Ureter (tissue), 1 donor: ENCODE data around the gene UNCX. TPM values are rescaled to one million over a fixed set of nuclear protein-coding genes. Genes with fewer than 3 reads are reported as not detected.
"Not testable (repeated sequence)": the region's sequence is repeated elsewhere in the genome, so short reads cannot be mapped to it uniquely, and the experiment has no call there.

Source experiments
- DNase-seq: peaks from one replicate; pipeline ENCODE4 v3.0.0-alpha.2; 2020; ENCODE audit warnings: low spot score
- total RNA-seq: library from RNA; stranded (reverse); gene quantifications from one replicate; pipeline ENCODE4 v1.2.4, GENCODE V29; 2023
- donor health status: DM: yes; HTN: yes; CAD: no.

The UNCX gene
- total RNA-seq, 1 donor from 2014 or later, result not detected

DNA sequence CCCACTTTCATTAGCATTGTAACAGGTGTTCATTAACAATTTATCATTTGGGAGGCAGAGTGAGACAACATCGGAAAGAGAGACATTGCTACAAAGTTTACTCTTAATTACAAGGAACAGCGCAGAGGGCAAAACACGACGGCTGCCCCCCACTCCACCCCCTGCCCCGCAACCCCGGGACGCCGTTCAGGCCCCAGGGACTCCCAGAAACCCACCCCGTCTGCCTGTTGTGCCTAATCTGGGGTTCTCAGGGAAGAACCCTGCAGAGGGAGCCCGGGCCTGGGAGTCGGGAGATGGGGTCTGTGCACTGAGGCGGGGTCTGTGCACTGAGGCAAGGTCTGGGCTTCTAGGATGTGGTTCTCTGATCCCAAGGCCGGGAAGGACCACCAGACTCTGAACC is 25.2 kb downstream of the UNCX start:
- DNase-seq, result no peak

DNA sequence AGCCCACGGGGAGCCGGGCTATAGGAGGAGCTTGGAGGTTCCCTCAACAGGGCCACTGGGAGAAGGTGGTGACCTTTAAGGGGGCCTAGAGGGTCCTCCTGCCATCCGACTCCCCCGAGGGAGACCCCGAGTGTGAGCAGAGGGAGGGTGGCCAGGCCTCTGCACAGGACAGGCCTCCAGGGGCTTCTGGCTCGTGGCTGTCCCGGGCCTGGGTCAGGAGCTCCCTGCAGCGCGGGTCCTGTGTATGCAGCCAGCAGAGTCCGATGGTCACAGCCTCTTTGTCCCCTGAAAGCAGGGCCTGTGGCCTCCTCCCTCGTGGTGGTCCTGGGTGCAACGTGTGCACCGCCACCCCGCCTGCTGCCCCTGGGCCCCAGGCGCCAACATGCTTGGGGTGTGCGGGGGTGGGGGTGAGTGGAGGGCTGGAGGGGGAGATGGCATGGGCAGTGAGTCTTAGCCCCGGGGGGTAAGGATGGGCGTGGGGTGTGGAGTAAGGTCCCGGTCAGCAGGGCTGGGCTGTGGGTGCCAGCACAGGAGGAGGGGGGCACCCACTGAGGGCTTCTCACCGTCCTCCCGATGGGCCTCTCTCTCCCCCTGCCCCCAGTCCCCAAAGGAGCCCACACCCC is 27.1 kb downstream of the UNCX start:
- DNase-seq, result no peak

DNA sequence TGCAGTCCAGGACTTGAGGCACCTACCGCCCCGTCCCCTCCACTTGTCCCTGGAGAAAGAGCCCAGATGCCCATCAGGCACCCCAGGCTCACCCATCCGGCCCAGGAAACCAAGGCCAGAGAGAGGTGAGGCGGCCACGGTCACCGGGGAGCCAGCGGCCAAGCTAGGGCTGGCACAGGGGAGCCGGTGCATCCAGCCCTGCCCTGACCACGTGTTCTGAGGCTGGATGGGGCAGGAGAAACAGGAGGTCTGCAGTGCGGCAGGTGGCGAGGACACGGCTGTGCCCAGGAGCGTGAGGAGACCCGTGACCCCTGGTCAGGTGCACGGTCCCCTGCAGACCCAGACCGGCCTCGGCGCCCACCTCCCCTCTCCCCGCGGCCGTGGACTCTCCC is 27.6 kb downstream of the UNCX start:
- no peak for DNase-seq

DNA sequence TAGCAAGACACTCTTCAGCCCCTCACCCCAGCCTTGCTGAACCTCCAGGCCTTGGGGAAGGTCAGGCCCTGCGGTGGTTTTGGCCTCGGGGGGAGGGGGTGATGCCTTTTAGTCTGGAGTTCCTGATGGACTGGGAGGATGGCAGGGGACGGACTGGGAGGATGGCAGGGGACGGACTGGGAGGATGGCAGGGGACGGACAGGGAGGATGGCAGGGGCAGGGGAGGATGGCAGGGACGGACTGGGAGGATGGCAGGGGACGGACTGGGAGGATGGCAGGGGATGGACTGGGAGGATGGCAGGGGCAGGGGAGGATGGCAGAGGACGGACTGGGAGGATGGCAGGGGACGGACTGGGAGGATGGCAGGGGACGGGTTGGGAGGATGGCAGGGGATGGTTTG is 28.4 kb downstream of the UNCX start:
- not testable (repeated sequence) for DNase-seq

DNA sequence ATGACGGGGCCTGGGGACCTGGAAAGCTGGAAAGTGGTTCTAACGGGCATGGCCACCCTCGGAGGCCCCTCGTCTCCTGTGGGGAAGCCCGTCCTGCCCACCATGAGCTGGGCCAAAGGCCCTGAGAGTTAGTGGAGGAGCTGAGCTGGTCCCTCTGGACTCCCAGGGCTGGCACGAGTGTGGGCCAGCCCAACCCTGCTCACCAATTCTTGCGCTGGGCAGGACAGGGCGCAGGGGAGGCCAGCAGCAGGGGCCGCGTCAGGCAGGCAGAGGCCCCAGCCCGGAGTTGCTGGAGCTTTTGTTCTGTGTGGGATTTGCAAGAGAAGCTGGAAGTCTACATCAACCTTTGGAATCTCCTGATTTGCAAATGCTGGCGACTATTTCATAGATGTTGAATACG is 29.8 kb downstream of the UNCX start:
- no peak for DNase-seq

DNA sequence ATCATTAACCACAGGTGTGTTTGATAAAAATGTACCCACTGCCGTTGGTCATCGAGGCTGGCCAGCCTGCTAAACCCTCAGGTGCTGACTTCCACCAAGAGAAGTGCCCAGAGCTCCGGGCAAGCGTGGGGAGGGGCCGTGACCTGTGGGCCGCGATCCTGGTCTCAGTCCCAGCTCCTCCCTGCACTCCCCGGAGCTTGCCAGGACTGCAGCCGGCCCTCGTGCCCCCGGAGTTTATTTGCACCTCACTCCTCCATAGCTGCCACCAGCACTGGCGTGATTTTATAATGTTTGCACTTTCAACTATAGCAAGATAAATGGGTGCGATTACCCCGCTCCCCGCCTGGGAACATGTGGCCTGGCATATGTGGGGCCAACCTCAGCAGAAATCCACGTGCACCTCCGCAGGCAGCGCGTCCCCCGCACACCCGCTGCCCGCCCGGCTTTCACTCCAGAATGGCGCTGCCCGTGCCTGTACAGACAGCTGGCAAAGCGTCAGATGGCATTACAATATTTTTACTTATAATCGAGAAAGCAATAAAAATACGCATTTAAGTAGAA is 30.8 kb downstream of the UNCX start:
- no peak for DNase-seq

DNA sequence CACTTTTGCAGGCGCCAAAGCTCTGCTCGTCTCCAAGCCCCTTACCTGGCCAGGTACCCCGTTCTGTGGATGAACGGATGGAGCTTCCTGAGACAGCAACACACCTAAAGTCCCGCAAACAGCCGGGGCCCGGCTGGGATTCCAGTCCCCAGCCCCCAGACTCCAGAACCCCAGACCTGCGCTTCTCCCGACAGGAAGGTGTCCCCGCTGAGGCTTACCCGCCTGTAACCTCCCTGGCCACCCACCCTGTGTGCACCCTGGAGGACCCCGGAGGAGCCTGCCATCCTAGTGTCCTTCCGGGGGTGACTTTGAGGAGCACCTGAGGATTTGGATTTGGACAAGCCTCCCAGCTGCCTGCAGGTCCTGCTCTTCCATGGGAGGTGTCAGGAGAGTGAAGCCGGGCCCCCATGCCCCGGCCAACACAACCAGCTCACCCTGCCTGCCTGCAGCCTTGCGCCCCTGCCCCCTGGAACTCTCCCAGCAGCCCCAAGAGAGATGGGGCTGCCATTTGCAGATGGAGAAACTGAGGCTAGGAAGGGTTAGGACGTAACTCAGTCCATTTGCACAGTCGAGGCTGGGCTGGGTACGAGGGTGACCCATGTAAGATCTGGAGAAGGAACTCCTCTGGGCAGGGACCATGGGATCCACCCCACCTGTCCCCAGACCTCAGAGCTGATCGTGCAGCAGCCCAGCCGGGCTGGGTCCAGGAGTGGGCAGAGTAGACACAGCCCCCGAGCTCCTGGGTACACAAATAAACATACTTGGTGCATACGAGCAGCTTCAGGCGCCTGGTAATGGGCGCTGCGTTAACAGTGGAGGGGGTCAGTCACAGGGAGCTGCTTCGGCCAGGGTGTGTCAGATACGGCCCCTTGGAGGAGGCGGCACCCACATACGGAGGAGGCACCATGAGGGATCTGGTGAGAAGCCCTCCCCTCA is 31.9 kb downstream of the UNCX start:
- DNase-seq, result no peak

DNA sequence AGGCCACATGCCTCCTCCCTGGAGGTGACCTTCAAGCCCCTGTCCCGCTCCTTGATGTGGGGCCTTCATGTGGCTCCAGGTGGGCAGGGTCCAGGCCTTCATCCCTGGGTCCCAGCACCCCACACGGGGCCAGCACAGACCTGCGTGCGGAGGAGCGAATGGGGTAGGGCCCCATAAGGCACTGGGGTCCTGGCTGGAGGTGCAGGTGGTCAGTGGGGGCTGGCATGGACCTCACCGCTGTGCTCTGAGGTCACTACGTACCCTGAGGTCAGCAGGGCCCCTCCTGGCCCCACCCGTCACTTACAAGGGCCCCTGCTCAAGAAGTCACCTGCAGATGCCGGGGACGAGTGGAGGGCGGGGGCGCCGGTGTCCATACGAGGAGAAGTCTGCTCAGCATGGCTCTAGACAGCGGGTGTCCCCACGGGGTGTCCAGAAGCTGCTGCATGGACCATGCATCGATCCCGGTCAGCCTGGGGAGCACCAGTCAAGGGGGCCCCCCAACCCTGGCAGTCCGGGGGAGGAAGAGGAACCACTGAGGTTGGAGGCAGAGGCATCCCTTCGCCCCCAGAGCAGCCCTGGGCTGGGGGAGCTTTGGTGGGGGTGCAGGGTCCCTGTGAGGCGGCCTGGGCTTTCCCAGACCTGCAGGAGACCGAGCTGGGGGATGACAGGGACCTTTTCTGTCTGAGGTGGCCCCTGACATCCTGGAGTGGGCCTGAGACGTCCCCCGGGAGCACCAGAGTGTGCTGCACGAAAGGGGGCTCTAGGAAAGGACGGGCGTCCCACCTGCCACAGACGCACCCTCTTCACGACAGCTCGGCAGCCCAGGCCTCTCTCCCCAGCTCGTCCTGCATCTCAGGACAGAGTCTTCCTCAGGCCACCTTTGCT is 34.6 kb downstream of the UNCX start:
- no peak for DNase-seq

DNA sequence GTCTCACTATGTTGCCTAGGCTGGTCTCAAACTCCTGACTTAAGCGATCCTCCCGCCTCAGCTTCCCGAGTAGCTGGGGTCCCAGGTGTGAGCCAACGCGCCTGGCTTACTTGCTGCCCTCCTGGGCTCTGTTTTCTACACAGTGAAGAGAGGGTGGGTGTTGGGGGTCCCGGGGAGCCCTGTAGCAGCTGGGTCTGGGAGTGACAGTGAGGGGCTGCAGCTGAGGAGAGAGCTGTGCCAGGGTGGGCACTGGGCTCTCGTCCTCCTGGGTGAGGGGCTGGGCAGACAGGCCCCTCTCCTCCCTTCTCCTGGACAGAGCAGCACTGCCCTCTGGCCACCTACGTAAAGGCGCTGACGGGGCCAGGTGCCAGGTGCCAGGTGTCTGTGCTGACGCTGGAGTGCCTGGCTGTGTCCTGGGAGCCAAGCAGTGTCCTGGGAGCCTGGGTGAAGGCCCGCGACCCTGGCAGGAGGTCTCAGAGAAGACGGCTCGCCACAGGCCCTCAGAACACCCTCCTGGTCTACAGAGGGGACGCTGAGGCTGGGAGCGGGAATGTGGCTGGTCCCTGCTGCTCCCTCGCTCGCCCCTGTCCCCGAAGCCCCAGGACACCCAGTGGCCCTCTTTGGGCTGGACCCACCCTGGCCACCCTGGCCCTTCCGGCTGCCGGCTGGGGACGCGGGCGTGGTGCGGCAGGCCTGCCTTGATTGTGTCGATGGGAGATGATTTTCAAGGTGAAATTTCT is 35.6 kb downstream of the UNCX start:
- DNase-seq, result no peak

DNA sequence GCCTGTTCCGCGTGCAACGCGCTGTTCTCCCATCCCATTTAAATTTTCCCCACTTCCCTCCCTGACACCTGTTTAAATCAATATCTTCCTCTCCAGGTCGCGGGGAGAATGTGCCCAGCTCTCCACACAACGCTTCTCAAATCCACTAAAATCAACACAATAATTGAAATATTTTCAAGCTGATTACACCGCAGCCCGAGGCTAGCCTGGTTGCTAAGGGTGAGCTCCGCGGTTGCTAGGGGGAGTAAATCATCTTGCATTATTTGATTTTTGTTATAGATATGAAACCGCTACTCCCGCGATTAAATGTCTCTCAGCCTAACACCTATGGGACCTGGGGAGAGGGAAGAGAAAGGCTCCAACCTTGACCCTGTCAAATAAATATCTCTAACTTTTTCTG is 36.2 kb downstream of the UNCX start:
- DNase-seq, result no peak

DNA sequence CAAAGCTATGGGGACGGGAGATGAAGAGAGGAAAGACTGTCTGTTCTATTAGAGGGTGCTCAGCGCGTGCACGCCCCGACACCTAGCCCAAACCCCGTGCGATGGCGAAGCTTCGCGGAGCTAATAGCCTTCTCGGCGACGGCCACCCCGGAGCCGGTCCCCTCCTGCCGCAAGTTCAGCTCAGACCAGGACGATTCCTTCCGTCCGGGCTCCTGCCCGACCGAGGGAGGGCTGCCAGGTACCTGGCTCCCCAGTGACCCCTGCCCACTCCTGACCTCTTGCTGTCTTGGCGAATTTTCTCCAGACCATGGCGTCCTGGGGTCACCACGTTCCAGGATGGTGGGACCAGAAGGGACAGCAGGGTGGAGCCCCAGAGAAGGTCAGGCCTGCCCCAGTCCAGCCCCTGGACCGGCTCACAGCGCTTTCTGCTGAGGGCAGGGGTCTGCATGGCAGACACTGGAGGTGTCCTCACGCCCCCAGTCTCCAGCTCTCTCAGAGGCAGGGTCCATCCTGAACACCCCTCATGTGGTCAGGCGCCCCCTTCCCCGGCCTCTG is 36.7 kb downstream of the UNCX start:
- DNase-seq, result no peak

DNA sequence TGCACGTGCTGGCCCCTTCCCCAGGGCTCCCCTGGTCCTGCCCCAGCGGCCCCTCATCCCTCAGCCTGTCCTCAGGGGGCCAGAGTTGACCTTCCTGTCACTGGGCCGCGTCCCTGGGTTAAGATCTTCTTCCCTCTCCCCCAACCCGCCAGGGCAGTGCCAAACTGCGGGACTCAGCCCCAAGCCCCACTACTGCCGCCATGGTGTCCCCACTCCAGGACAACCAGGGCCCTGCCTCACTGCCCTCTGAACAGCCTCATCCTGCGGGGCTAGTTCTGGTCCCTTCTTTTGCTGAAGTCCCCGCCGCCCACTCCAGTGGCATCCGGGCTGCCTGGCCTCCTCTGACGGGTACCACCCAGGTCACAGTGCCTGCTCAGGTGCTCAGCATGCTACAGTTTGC is 37.5 kb downstream of the UNCX start:
- no peak for DNase-seq

DNA sequence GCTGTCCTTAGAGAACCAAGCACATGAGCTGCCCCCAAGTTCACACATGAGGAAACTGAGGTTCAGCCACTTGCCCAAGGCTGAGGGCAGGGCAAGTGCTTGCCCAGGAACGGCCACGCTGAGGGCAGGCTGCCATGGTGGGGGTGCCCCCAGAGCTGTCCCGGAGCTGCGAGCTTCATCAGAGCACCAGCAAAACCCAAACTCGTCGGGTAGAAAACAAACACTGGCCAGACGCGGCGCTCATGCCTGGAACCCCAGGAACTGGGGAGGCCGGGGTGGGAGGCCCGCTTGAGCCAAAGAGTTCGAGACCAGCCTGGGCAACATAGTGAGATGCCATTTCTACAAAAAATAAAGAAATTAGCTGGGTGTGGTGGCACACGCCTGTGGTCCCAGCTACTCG is 38.4 kb downstream of the UNCX start:
- no peak for DNase-seq

DNA sequence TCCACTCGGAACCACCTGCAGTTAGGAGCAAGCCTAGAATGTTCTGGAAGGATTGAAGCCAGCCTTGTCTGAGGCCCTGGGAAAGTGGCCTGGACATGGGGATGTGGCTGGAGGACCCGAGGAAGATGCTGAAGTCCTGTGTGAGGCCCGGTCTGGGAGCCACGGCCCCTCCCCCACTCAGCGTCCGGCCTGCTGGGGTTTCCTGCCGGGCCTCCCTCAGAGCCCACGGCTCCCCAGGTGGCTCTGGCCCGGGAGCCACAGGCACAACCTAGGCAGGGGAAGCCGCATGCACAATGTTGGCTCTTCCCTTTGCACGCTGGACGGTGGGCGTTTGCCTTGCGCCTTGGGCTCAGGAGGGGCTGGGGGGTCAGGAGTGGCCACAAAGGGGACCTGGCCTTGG is 39.0 kb downstream of the UNCX start:
- no peak for DNase-seq

DNA sequence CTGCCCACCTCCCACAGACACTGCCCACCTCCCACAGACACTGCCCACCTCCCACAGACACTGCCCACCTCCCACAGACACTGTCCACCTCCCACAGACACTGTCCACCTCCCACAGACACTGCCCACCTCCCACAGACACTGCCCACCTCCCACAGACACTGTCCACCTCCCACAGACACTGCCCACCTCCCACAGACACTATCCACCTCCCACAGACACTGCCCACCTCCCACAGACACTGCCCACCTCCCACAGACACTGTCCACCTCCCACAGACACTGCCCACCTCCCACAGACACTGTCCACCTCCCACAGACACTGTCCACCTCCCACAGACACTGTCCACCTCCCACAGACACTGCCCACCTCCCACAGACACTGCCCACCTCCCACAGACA is 39.5 kb downstream of the UNCX start:
- not testable (repeated sequence) for DNase-seq

DNA sequence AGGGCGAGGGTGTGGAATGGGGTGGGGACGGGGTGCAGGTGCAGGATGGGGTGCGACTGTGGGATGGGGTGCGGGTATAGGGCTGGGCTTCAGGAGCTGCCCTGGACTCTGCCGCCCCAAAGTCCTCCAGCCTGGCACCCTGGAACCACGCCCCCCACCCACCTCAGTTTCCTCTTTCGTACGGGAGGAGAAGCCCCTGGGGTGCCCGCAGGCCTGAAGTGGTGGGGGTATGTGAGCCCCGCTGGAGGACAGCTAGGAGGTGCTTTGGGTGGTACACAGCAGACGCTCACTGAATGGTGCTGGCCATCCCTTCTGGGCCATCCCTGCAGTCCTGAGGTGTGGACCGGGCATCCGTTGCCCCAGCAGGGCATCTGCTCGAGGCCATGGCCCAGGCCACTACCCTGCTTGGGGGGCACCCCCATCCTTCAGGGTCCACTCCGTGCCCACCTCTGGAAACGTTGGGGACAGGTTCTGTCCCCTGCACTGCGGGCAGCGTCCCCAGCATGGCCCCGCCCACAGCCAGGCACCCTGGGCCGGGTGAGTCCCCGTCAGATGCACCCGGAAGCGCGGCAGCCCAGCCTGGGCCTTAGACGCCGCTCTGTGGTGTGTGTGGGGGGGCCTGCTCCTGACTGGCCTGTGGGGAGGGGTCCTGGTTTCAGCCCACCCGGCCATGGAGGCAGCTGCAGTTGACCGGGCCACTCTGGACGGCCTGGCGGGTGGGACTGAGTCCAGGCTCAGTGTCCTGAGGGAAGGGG is 41.6 kb downstream of the UNCX start:
- DNase-seq, result no peak

DNA sequence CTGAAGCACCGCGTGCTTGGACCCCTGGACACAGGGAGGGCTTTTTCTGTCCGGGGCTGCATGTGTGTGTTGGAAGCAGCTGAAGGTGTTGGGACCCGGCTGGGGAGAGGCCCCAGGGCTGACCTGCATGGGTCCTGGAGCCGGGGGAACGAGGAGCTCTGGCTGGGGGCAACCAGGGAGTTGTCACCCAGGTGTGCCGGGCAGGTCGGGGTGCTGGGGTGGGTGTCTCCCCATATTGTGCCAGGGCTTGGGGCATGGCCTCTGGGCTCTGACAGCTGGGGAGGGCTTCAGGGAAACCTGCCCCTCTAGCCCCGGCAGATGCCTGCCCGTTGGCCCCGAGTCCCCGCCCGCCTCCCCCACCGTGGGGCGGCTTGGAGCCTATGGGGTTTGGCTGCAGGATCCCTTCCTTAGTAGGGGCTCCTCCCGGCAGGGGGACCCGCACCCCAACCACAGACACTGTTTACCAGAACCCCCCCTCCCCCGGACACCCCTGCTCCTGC is 42.3 kb downstream of the UNCX start:
- DNase-seq, result no peak

DNA sequence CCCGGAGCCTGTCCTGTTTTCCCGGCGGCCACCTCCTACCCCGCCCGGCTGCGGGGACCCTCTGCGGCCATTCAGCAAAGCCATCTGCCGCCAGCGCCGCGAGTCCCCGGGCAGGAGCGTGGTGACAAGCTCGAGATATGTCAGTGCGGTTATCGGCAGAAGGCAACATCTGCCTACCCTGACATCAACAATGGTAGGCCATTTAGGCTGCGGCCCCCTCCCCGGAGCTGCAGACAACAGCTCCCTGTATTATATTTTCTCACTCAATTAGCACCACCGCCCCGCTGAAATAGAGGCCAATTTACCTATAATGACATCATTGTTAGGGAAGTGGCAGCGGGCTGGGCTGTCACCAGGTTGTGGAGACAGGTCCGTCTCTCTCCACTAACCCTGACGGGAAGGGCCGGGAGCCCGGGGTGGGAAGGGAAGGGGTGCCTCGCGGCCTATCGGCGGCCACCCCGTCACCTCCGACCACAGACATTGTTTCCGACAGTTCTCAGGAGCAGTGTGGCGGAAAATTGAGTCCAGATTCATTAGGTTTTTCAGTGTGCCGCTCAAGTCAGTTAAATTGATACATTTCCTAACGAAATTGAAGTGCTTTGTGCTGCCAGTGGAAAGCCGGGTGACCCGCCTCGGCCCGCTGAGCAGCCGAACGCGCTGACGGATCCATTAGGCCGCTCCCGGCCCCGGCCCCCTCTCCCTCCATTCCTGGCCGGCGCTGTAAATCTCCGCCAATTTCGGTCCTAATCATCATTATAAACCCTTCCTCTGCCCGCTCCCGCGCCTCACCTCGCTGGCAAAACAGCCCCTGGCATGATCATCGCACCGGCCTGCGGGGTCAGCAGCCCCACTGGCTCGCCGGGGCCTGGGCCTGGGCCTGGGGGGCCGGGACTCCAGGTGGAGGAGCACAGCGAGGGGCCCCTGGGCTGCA is 43.0 kb downstream of the UNCX start:
- no peak for DNase-seq

DNA sequence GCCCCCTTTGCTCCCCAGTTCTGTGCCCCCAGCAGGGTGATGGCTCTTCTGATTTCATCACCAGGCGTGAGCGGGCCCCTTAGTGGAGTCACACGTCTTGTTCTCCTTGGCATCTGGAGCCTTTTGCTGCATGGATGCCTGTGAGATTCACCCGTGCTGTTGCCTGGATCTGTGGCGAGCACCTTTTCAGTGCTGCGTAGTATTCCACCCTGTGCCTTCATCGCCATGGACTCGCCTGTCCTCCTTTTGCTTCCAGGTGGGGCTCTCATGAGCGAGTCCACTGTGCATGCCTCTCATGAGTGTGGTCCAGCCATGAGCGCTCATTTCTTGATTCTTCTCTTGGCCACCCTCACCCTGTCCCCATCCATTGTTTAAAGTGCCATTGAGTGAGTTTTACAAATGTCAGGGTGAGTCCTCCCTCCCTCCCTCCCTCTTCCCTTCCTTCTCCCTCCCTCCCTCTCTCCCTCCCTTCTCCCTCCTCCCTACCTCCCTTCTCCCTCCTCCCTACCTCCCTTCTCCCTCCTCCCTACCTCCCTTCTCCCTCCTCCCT is 44.0 kb downstream of the UNCX start:
- DNase-seq, result no peak
